GM18508 (cell line): Measurements from ENCODE around the gene ZNF610.
"Not testable (repeated sequence)": the region's sequence is repeated elsewhere in the genome, so short reads cannot be mapped to it uniquely, and the experiment has no call there.

ENCODE experiments used
- ATAC-seq: cut with Tn5 transposase; IDR thresholded peaks from one replicate; pipeline ENCODE4 v1.9.1; 2021; ENCODE audit warnings: moderate number of reproducible peaks; ENCODE audit not compliant: insufficient read depth, unreplicated experiment

Gene ZNF610

DNA sequence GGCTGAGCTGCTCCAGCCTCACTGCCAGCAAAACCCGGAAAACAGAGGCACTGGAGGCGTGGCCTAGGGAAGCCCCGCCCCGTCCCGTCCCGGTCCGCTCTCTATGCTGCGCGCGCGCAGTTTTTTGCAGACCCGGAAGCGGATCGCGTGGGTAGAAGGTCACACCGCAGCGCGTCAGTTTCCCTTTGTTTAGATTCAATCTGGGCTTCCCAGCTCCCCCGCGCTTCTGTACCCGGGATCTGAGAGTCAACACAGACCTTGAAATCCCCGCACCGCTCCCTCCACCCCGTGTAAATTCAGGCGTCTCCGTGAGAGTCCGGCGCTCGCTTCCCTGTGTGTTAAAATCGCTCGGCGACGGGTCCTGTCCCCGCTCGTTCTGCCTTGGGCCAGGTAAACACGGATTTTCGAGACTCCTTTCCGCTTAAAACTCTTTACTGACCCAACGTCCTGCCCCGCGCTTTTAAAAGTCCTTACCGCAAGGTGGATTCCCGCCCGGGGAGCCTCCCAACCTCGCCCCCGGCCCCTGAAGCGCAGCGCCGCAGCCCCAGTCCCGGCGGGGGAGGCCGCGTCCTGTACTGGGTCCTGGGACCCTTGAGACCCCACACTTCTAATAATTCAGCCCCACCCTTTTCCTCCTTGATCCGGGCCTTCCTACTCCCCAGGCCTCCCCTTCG lies at the start of gene ZNF610:
ZNF610 (plus strand) TSS at position 127 of the 674 bp plus-strand sequence. CDS start 12,930 bp downstream, outside the sequence.
- no peak for ATAC-seq

DNA sequence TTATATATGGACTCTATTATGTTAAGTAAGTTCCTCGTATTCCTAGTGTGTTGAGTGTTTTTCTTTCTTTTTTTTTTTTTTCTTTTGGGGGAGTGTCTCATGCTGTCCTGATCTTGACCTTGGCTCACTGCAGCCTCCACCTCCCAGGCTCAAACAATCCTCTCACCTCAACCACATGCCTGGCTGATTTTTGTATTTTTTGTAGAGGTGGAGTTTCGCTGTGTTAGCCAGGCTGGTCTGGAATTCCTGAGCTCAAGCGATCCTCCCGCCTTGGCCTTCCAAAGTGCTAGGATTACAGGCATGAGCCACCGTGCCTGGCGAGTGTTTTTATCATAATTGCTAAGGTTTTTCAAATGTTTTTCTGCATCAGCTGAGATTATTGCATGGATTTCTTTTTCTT lies 49.8 kb upstream of the ZNF610 start:
- no peak for ATAC-seq

DNA sequence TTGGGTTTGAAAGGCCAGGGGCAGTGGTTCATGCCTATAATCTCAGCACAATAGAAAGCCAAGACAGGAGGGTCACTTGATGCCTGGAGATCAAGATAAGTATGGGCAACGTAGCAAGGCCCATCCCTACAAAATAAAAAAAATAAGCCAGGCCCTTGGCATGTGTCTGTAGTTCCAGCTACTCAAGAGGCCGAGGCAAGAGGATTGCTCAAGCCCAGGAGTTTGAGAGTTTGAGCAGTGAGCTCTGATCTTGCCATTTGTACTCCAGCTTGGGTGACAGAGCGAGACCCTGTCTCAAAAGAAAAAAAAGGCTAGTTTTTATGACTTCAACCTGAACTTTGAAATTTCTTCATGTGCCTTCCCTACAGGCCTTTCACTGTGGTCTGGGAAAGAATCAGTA lies 44.3 kb upstream of the ZNF610 start:
- no peak for ATAC-seq

DNA sequence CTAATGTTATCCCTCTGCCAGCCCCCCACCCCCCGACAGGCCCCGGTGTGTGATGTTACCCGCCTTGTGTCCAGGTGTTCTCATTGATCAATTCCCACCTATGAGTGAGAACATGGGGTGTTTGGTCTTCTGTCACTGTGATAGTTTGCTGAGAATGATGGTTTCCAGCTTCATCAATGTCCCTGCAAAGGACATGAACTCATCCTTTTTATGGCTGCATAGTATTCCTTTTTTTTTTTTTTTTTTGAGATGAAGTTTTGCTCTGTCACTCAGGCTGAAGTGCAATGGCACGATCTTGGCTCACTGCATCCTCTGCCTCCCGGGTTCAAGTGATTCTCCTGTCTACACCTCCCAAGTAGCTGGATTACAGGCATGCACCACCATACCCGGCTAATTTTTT lies 43.1 kb upstream of the ZNF610 start:
- not testable (repeated sequence) for ATAC-seq

DNA sequence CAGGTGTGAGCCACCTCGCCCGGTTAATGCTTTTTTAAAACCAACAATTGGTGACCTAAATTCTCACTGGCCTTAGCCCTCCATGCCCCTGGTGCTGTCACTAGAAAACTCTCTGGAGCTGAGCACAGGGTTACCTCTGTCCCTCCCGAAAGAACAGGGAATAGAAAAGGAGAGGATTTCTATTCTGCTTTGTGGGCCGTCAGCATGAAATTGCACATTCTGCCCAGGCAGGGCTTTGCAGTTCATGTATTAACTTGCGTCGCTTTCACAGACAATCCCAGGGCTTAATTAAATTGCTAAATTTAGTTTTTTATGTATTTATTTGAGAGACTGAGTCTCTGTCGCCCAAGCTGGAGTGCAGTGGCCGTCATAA lies 39.7 kb upstream of the ZNF610 start:
- no peak for ATAC-seq

DNA sequence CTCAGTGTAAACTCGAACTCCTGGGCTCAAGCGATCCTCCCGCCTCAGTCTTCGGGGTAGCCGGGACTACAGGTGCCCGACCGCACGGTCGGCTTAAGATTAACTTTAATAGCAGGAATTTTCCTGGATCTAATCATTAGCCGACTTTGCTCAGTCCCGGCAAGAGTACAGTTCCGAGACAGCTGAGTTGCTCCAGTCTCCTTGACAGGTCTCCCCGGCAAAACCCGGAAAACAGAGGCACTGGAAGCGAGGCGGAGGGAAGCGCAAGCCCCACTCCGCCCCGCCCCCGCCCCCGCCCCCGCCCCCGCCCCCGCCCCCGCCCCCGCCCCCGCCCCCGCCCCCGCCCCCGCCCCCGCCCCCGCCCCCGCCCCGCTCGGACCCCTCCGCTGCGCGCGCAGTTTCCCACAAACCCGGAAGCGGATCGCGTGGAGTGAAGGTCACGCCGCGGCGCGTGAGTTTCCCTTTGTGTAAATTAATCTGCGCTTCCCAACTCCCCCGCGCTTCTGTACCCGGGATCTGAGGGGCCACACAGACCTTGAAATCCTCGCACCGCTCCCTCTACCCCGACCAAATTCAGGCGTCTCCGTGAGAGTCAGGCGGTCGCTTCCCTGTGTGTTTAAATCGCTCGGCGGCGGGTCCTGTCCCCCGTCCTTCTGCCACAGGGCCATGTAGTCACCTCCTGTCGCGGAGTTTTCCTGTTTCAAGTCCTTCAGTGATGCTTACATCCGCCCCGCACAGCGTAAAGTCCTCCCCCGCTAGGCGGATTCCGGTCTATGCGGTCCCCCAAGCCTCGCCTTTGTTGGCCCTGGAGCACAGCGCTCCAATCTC lies 39.1 kb upstream of the ZNF610 start, which contains the start of gene ZNF480:
ZNF480 (plus strand) TSS at position 397 of the 828 bp plus-strand sequence. CDS start 3,244 bp downstream, outside the sequence.
- ATAC-seq: no peak

DNA sequence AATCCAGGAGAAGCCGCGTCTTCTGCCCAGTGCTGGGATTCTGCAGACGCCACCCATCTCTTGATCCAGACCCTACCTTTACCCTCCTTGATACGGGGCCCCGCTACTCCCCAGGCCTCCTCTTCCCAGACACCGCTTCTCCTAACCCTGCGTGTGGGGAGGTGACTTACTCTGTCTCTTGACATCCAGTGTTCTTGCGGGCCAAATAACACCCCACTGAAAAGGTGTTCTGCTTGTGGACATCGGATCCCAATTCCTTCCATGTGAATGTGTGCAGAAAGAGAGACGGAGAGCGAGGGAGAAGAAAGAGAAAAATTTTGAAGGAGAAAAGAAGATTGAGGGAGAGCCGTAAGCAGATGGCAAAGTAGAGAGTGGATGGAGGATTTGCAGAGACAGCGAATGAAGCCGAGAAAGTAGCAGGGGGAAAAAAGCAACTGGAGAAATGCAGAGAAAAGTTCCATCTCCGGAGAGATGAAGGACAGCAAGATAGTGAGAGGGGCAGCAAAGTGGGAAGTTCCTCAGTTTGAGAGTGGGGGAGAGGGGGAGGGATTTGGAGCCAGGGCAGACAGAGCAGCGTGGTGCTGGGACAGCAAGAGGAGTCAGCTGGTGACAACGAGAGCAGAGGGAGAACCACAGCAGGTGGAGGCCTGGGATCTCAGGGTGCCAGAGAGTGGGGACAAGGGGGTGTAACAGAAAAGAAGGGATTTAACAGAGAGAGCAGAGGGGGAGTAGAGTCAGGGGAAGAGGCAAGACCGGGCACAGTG lies 38.3 kb upstream of the ZNF610 start:
- no peak for ATAC-seq

DNA sequence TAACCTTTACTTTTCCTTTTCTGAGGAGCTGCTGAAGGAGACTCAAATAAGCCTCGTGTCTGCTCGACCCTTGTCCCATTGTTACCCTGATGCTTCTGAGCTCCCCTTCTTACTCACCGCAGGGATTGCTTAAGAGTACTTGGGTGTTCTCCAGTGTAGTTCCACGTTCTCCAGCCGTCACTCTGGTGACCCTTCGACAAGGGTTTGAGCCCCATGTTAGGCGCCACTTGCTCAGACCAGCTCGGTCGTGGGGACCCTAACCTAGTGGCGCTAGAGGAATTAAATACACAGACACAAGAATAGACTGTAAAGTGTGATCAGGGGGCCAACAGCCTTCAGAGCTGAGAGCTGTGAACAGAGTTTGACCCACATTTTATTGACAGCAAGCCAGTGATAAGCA lies 28.8 kb upstream of the ZNF610 start:
- ATAC-seq: no peak

- ATAC-seq: no peak
Measured at GRCh38 chr19:52322429-52322828, 13.6 kb upstream of the ZNF610 start.

DNA sequence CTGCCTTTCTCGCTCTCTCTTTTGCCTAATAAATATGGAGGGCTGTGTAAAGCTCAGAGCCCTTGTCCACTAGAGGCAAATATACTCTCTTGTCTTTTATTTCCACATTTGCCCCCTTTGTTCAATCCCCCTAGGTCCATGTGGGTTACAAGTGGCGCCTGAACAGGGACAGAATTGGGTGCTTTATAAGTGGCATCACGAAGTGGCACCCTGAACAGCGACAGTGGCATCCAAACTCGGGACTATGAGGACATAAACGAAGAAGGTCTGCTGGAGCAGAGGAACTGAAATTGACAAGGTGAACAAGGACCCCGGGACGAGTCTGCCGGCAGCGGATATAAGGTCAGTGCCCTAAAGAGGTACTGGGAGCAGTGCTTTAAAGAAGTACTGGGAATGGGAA lies 4.3 kb upstream of the ZNF610 start:
- ATAC-seq: no peak

- no peak for ATAC-seq
Measured at GRCh38 chr19:52335768-52336116, 301 bp upstream of the ZNF610 start.

DNA sequence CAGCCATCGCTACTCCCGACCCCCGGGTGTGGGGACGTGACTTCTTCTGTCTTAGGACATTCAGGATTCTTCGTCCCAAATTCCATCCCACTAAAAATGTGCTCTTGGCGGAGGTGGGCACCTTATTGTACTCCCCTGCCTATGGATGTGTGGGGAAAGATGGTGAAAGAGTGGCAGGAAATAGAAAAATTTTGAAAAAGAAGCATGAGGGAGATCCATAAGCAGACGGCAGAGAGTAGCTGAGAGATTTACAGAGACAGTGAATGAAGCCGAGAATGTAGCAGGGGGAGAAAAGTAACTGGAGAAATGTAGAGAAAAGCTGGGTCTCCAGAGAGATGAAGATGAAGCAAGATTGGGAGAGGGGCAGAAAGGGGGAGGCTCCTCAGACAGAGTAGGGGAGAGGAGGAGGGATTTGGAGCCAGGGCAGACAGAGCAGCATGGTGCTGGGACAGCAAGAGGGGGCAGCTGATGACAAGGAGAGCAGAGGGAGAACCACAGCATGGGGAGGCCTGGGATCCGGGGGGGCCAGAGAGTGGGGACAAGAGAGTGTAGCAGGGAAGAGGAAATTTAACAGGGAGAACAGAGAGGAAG lies 843 bp downstream of the ZNF610 start:
- no peak for ATAC-seq

- ATAC-seq: not testable (repeated sequence)
Measured at GRCh38 chr19:52339022-52339421, 3.0 kb downstream of the ZNF610 start.

- no peak for ATAC-seq
Measured at GRCh38 chr19:52343548-52343947, 7.5 kb downstream of the ZNF610 start.

DNA sequence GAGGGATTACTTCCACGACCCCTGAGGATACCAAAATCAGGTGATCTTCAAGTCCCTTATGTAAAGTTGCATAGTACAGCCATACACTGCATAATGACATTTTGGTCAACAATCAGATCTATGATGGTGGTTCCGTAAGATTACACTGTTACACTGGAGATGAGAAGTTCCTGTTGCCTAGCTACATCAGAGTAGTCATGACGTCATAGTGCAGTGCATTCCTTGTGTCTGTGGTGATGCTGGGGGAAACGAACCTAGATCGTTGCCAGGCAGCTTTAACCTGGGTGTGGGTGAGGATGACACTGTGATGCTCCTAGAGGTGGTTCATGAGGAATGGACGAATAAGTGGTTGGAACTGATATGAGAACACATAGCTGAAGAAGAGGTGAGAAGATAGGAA lies 9.1 kb downstream of the ZNF610 start:
- ATAC-seq: no peak

- no peak for ATAC-seq
Measured at GRCh38 chr19:52351512-52351911, 15.5 kb downstream of the ZNF610 start.

GRCh38 chr19:52366414-52366824 lies 30.4 kb downstream of the ZNF610 start:
- no peak for ATAC-seq

- no peak for ATAC-seq
Measured at GRCh38 chr19:52369559-52370340, 33.7 kb downstream of the ZNF610 start, which contains the start of gene ZNF880. ZNF880 (plus strand) TSS chr19:52369923; CDS start chr19:52369966, 43 bp downstream.

DNA sequence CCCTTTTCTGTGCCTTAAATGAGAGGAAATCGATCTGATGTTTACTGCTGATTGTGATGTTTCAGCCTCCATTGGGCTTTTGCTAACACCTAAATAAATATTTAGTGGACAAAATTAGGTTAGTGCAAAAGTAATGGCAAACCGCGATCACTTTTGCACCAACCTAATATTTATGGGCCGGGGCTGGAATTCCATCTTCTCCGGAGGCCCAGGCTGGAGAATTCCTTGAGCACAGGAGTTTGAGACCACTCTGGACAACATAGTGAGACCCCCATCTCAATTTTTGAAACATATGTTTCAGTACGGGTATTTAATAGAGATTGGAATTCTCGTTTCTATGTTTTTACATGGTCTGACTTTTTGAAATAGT lies 34.3 kb downstream of the ZNF610 start:
- no peak for ATAC-seq

DNA sequence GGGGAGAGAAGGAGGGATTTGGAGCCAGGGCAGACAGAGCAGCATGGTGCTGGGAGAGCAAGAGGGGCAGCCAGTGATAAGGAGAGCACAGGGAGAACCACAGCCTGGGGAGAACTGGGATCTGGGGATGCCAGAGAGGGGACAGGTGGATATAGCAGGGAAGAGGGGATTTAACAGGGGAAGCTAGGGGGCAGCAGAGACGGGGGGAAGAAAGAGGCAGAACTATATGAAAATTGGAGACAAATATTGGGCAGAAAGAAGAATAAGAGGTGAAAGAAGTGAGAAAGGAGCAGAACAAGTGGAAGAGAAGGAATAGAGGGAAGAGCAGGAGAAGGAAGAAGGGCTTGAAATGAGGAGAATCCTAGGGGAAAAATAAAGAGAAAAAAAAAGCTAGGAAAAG lies 55.1 kb downstream of the ZNF610 start:
- ATAC-seq: no peak
